CD14-positive monocyte (primary cell): ENCODE measurements around the gene PPM1F. TPM values are rescaled to one million over a fixed set of nuclear protein-coding genes. Genes with fewer than 3 reads are reported as not detected.

ENCODE experiments used
- DNase-seq, 3 donors: peaks; one replicate each; pipeline ENCODE4 v3.0.0-alpha.2; 2011 to 2022
- H2AFZ ChIP-seq: 2 replicates; pipeline ENCODE4 v1.6.0; 2012; ENCODE audit warnings: mild to moderate bottlenecking, low read depth, low read length, inconsistent platforms; ENCODE audit not compliant: insufficient read depth, poor library complexity, severe bottlenecking
- H3K27ac ChIP-seq, 2 donors: 1 replicate in 1 of 2; 2 replicates in 1 of 2; pipeline ENCODE4 v1.5.1; 2012 to 2013; ENCODE audit warnings: low read length in 2 of 2, control low read depth in 1 of 2, inconsistent platforms in 1 of 2, low read depth in 1 of 2, mild to moderate bottlenecking in 1 of 2
- H3K27me3 ChIP-seq, 2 donors: one replicate each; pipeline versions ENCODE4 v1.6.0 to v1.6.1; 2011 to 2013; ENCODE audit warnings: low read length in 2 of 2; ENCODE audit not compliant: control insufficient read depth in 2 of 2, insufficient read depth in 2 of 2
- H3K36me3 ChIP-seq, 2 donors: replicated peaks in 1 of 2; 1 replicate in 1 of 2; 2 replicates in 1 of 2; pipeline versions ENCODE4 v1.5.1 to v1.6.1; 2012 to 2013; ENCODE audit warnings: low read length in 2 of 2, control low read depth in 1 of 2, inconsistent platforms in 1 of 2, mild to moderate bottlenecking in 1 of 2; ENCODE audit not compliant: insufficient read depth in 2 of 2, control insufficient read depth in 1 of 2
- H3K4me1 ChIP-seq, 2 donors: 1 replicate in 1 of 2; 2 replicates in 1 of 2; pipeline versions ENCODE4 v1.5.1 to v1.6.1; 2012 to 2013; ENCODE audit warnings: low read length in 2 of 2, control low read depth in 1 of 2, inconsistent platforms in 1 of 2, mild to moderate bottlenecking in 1 of 2, moderate library complexity in 1 of 2; ENCODE audit not compliant: insufficient read depth in 2 of 2, control insufficient read depth in 1 of 2
- H3K4me2 ChIP-seq: replicated peaks from 2 replicates; pipeline ENCODE3; 2012; ENCODE audit warnings: low read length, moderate library complexity, mild to moderate bottlenecking; ENCODE audit not compliant: poor library complexity, severe bottlenecking; ENCODE audit errors: extremely low read depth
- H3K4me3 ChIP-seq, 3 experiments: fragments of 200-600 bp in 1 of 3; sonication (generic) in 1 of 3; replicated peaks in 1 of 3; 1 replicate in 2 of 3; 2 replicates in 1 of 3; pipeline ENCODE4 v1.5.1; 2011 to 2013; ENCODE audit warnings: low read length in 3 of 3, mild to moderate bottlenecking in 3 of 3, control low read depth in 2 of 3, low read depth in 2 of 3, inconsistent platforms in 1 of 3, moderate library complexity in 1 of 3
- H3K79me2 ChIP-seq: 2 replicates; pipeline ENCODE4 v1.6.0; 2012; ENCODE audit warnings: mild to moderate bottlenecking, control low read depth, inconsistent platforms, low read length, moderate library complexity; ENCODE audit not compliant: insufficient read depth
- H3K9ac ChIP-seq: 2 replicates; pipeline ENCODE4 v1.6.0; 2017; ENCODE audit warnings: low read length, mild to moderate bottlenecking; ENCODE audit not compliant: insufficient read depth, poor library complexity, severe bottlenecking
- H3K9me3 ChIP-seq, 2 donors: replicated peaks in 1 of 2; 1 replicate in 1 of 2; 2 replicates in 1 of 2; pipeline versions ENCODE4 v1.5.1 to v1.6.1; 2012 to 2013; ENCODE audit warnings: low read length in 2 of 2, control low read depth in 1 of 2; ENCODE audit not compliant: control insufficient read depth in 1 of 2, insufficient read depth in 1 of 2
- H4K20me1 ChIP-seq: 2 replicates; pipeline ENCODE4 v1.6.0; 2012; ENCODE audit warnings: mild to moderate bottlenecking, low read length, control low read depth, moderate library complexity; ENCODE audit not compliant: insufficient read depth
- H3K27ac Mint-ChIP-seq, 7 donors: one replicate each; pipeline ENCODE4 v1.8.0; 2020; ENCODE audit warnings: mild to moderate bottlenecking in 7 of 7, mixed read lengths in 7 of 7, moderate library complexity in 6 of 7, inconsistent platforms in 2 of 7
- H3K27me3 Mint-ChIP-seq, 3 donors: one replicate each; pipeline ENCODE4 v1.8.0; 2021 to 2022; ENCODE audit warnings: low read depth in 3 of 3, mild to moderate bottlenecking in 3 of 3, mixed read lengths in 3 of 3, moderate library complexity in 3 of 3, inconsistent platforms in 1 of 3
- H3K36me3 Mint-ChIP-seq, 2 donors: one replicate each; pipeline ENCODE4 v1.8.0; 2020; ENCODE audit warnings: mixed read lengths in 2 of 2, inconsistent platforms in 1 of 2, mild to moderate bottlenecking in 1 of 2
- H3K4me1 Mint-ChIP-seq: one replicate; pipeline ENCODE4 v1.8.0; 2020; ENCODE audit warnings: mild to moderate bottlenecking, mixed read lengths
- H3K4me3 Mint-ChIP-seq, 2 donors: one replicate each; pipeline ENCODE4 v1.8.0; 2020; ENCODE audit warnings: mild to moderate bottlenecking in 2 of 2, mixed read lengths in 2 of 2, moderate library complexity in 1 of 2
- H3K9me3 Mint-ChIP-seq, 7 donors: one replicate each; pipeline ENCODE4 v1.8.0; 2020 to 2022; ENCODE audit warnings: mixed read lengths in 7 of 7, mild to moderate bottlenecking in 6 of 7, moderate library complexity in 6 of 7, inconsistent platforms in 2 of 7
- CTCF ChIP-seq: fragments of 200-600 bp; IDR thresholded peaks from one replicate; pipeline ENCODE4 v1.8.0; 2022; ENCODE audit warnings: antibody characterized with exemption, mild to moderate bottlenecking
- WGBS: methylation state at CpG from one replicate; pipeline ENCODE4 v1.1.5; 2013; ENCODE audit warnings: missing lambda C conversion rate; ENCODE audit not compliant: insufficient coverage; 5-methylcytosine and 5-hydroxymethylcytosine counted together
- intact Hi-C, 2 donors: fragments of 100-400 bp; cut with micrococcal nuclease; formaldehyde crosslinking; loops; one replicate each; pipeline versions ENCODE4 v1.15.0 to v1.15.1; 2023
- polyA plus RNA-seq, 3 donors: library from polyadenylated mRNA; depleted of rRNA in 1 of 3; unstranded in 2 of 3; stranded (reverse) in 1 of 3; fragments of 300-500 nt in 2 of 3; fragments of >200 nt in 1 of 3; fragmentation: Illumina TruSeq in 2 of 3; gene quantifications; 1 replicate in 2 of 3; 2 replicates in 1 of 3; pipeline ENCODE4 v1.2.3, GENCODE V29; 2012 to 2021

Gene PPM1F
- polyA plus RNA-seq, 3 donors = 28.8 to 95.0 (median 37.2) TPM

- peaks cover 30 to 51% of the 10 kb centered on the region in 2 donors for H3K36me3 ChIP-seq
- no peak overlapping the region for H3K4me3 ChIP-seq
- no peak overlapping the region for H3K4me2 ChIP-seq
- intact Hi-C loops = no loop called here
- H2AFZ ChIP-seq = no peak overlapping the region
- H3K36me3 Mint-ChIP-seq = peaks cover 59 to 78% of the 10 kb centered on the region in 2 donors
- no peak for TF ChIP-seq CTCF
- H3K4me1 Mint-ChIP-seq = peaks cover 72% of the 10 kb centered on the region
- peaks cover 0 to 3% (median 0%) of the 10 kb centered on the region in 3 donors for H3K27me3 Mint-ChIP-seq
- H3K4me1 ChIP-seq = peaks cover 72 to 81% of the 10 kb centered on the region in 2 donors
- no peak overlapping the region for H3K9ac ChIP-seq
- no peak for DNase-seq
- peaks cover 78% of the 10 kb centered on the region for H3K79me2 ChIP-seq
- H3K27ac ChIP-seq = no peak overlapping the region
- peak overlapping the region in 6 of 7 donors; percentile 28 to 71 (median 51) for H3K27ac Mint-ChIP-seq
- no peak overlapping the region for H3K4me3 Mint-ChIP-seq
- 84% methylated on average over 10 of the region's 12 CpGs for WGBS
- peaks cover 8% of the 10 kb centered on the region for H4K20me1 ChIP-seq
- peaks cover 0 to 3% (median 0%) of the 10 kb centered on the region in 7 donors for H3K9me3 Mint-ChIP-seq
- H3K9me3 ChIP-seq = no peaks in the 10 kb centered on the region
- H3K27me3 ChIP-seq = no peaks in the 10 kb centered on the region
Measured at GRCh38 chr22:21946262-21946925, 6.3 kb downstream of the PPM1F start.

- Histone ChIP-seq H3K79me2 (peaks cover 80% of the 10 kb centered on the region), H3K4me2 (no peak overlapping the region), H2AFZ (no peak overlapping the region), H3K27me3 (no peaks in the 10 kb centered on the region), H3K27ac (peak overlapping the region in 1 of 2 donors; percentile 8), H3K4me3 (no peak overlapping the region), H3K9me3 (no peaks in the 10 kb centered on the region), H4K20me1 (peaks cover 8% of the 10 kb centered on the region), H3K9ac (no peak overlapping the region), H3K4me1 (peaks cover 72 to 81% of the 10 kb centered on the region in 2 donors), H3K36me3 (peaks cover 35 to 57% of the 10 kb centered on the region in 2 donors)
- H3K27ac Mint-ChIP-seq = peak overlapping the region in 6 of 7 donors; percentile 17 to 71 (median 50)
- no peaks in the 10 kb centered on the region for H3K27me3 Mint-ChIP-seq
- H3K4me1 Mint-ChIP-seq = peaks cover 74% of the 10 kb centered on the region
- 97% methylated on average over 11 of the region's 13 CpGs for WGBS
- intact Hi-C loops = no loop called here
- TF ChIP-seq CTCF = no peak
- DNase-seq = no peak
- H3K4me3 Mint-ChIP-seq = no peak overlapping the region
- H3K9me3 Mint-ChIP-seq = peaks cover 0 to 2% (median 0%) of the 10 kb centered on the region in 7 donors
- H3K36me3 Mint-ChIP-seq = peaks cover 61 to 80% of the 10 kb centered on the region in 2 donors
Measured at GRCh38 chr22:21945453-21946261, 7.0 kb downstream of the PPM1F start.
